ENCODE results near the gene ZBTB6. TPM values are rescaled to one million over a fixed set of nuclear protein-coding genes. Genes with fewer than 3 reads are reported as not detected.

Gene ZBTB6
- total RNA-seq = 10 to 100 TPM in 1 of 2 donors, 1 to 10 TPM in 1; 6.5 to 10.3 TPM

DNA sequence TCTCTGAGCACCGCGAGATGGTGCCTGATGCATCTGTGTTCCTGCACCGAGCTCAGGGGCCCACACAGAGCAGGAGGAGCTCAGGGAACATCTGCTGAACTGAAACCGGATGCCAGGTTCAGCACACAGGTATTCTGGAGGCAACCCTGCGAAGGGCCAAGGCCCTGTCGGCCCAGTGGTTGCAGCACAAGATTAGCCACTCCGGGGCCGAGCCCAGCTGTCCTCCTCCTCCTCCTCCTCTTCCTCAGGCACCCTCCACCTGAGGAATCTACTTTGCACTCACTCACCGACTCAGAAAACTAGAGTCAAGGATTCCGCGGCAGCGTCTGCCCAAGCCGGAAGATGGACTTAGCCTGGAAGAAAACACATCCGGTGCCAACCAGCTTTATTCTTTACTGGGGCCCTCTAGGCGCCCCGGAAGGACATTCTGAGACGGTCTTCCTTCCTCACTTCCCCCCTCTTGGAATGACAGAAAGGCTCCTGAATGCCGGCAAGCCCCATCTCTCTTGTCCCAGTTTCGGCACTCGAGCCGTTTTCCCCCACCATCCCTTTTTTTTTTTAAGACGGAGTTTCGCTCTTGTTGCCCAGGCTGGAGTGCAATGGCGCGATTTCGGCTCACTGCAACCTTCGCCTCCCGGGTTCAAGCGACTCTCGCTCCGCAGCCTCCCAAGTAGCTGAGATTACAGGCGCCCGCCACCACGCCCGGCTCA, at the start of gene ZBTB6:
Gene ZBTB6, minus strand, starts transcription at position 360 of the 710 bp plus-strand sequence. CDS start 1,251 bp downstream, outside the sequence.
- peak; percentile 70 for DNase-seq (ENCODE audit: low spot score)
- Histone ChIP-seq H3K27me3 (replicated peaks; ENCODE audit: insufficient read depth) (no peaks in the 10 kb centered on the region), H3K9me3 (no peaks in the 10 kb centered on the region), H3K4me3 (peak within 1 kb of the TSS; percentile 48 to 62), H3K4me1 (replicated peaks) (no peaks in the 10 kb centered on the region), H3K36me3 (no peaks in the 10 kb centered on the region), H3K27ac (peak within 1 kb of the TSS; percentile 68 to 69)
- TF ChIP-seq, protein P1, sequence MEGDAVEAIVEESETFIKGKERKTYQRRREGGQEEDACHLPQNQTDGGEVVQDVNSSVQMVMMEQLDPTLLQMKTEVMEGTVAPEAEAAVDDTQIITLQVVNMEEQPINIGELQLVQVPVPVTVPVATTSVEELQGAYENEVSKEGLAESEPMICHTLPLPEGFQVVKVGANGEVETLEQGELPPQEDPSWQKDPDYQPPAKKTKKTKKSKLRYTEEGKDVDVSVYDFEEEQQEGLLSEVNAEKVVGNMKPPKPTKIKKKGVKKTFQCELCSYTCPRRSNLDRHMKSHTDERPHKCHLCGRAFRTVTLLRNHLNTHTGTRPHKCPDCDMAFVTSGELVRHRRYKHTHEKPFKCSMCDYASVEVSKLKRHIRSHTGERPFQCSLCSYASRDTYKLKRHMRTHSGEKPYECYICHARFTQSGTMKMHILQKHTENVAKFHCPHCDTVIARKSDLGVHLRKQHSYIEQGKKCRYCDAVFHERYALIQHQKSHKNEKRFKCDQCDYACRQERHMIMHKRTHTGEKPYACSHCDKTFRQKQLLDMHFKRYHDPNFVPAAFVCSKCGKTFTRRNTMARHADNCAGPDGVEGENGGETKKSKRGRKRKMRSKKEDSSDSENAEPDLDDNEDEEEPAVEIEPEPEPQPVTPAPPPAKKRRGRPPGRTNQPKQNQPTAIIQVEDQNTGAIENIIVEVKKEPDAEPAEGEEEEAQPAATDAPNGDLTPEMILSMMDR (IDR thresholded peaks at IDR 0.05) = no peak
- TF ChIP-seq POLR2AphosphoS5 (IDR thresholded peaks at IDR 0.05) = peak; percentile 84
- intact Hi-C loops (cut with DNase I) = no loop called here
- under 1% methylated on average over 35 of the region's 35 CpGs for WGBS

DNA sequence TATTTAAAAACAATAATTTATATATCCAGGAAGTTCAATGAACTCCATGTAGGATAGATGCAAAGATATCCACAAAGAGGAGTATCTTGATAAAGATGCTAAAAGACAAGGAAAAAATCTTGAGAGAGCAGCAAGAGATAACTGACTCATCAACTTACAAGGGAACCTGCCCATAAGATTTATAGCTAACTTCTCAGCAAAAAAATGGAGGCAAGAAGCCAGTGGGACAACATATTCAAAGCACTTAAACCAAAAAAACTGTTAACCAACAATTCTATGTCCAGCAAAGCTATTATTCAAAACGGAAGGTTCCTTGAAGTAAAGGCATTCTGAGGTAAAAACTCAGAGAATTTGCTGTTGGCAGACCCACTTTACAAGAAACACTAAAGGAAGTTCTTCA, 48.0 kb upstream of the ZBTB6 start:
- WGBS = 71% methylated on average over 1 of the region's 1 CpG
- H3K27me3 ChIP-seq (replicated peaks; ENCODE audit: insufficient read depth) = no peaks in the 10 kb centered on the region
- no peaks in the 10 kb centered on the region for H3K4me1 ChIP-seq (replicated peaks)
- H3K27ac ChIP-seq = no peak overlapping the region
- intact Hi-C loops (cut with DNase I) = no loop called here
- no peak for DNase-seq (ENCODE audit: low spot score)
- no peaks in the 10 kb centered on the region for H3K36me3 ChIP-seq
- TF ChIP-seq POLR2AphosphoS5 (IDR thresholded peaks at IDR 0.05) = no peak
- TF ChIP-seq, protein P1 (IDR thresholded peaks at IDR 0.05) = no peak
- TF ChIP-seq POLR2A (IDR thresholded peaks at IDR 0.05) = no peak
- H3K4me3 ChIP-seq = no peak overlapping the region
- H3K9me3 ChIP-seq = no peaks in the 10 kb centered on the region

DNA sequence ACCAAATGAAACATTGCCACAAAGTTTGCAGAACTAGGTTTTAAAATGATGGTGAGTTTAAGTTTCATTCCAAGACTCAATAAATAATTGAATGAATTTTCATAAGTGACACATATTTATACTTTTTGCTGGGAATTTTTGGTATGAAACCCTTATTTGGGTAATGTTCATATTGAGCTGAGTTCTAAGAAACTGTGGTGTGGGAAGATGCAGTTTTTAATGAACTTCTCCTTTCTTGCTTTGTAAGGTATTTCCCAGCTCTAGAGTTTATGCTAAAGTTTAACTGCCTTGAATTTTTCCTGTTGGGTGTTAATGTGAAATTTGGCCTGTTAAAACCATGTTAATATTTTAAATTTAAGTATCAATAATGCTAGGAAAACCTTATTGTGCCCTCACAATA, 42.8 kb upstream of the ZBTB6 start:
- TF ChIP-seq POLR2A (IDR thresholded peaks at IDR 0.05) (no peak), POLR2AphosphoS5 (IDR thresholded peaks at IDR 0.05) (no peak)
- TF ChIP-seq, protein P1 (IDR thresholded peaks at IDR 0.05) = no peak

DNA sequence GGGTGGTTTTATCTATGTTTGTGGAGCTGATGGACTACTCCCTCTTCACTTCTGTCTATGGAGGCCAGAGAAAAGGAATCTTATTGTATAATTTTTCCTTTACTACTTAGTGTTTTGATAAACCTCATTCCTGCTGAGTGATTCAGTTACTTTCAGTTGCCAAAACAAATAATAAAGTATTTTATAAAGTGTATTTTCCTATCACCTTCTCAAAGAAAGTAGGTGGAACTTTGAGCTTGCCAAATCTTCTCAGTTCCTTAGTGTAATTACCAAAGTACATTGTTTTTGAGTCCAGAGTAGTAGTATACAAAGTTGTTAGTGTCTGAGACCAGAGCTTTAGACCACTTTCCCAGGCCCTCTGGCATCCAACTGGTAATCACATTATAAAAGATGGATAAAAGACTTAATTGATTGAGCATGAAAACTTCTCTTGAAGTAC, 41.1 kb upstream of the ZBTB6 start:
- Histone ChIP-seq H3K27me3 (replicated peaks; ENCODE audit: insufficient read depth) (no peaks in the 10 kb centered on the region), H3K4me1 (replicated peaks) (no peaks in the 10 kb centered on the region), H3K9me3 (no peaks in the 10 kb centered on the region), H3K36me3 (no peaks in the 10 kb centered on the region), H3K4me3 (no peak overlapping the region), H3K27ac (no peak overlapping the region)
- intact Hi-C loops (cut with DNase I) = no loop called here
- no peak for DNase-seq (ENCODE audit: low spot score)
- peak; percentile 12 for TF ChIP-seq POLR2AphosphoS5 (IDR thresholded peaks at IDR 0.05)
- no peak for TF ChIP-seq POLR2A (IDR thresholded peaks at IDR 0.05)
- TF ChIP-seq, protein P1 (IDR thresholded peaks at IDR 0.05) = no peak

More for the DNA sequence above, 42.8 kb upstream of the ZBTB6 start:
- H3K4me3 ChIP-seq = no peak overlapping the region
- H3K4me1 ChIP-seq (replicated peaks) = no peaks in the 10 kb centered on the region
- no peaks in the 10 kb centered on the region for H3K27me3 ChIP-seq (replicated peaks; ENCODE audit: insufficient read depth)
- DNase-seq (ENCODE audit: low spot score) = no peak
- H3K36me3 ChIP-seq = no peaks in the 10 kb centered on the region
- H3K9me3 ChIP-seq = no peaks in the 10 kb centered on the region
- intact Hi-C loops (cut with DNase I) = no loop called here
- H3K27ac ChIP-seq = no peak overlapping the region

DNA sequence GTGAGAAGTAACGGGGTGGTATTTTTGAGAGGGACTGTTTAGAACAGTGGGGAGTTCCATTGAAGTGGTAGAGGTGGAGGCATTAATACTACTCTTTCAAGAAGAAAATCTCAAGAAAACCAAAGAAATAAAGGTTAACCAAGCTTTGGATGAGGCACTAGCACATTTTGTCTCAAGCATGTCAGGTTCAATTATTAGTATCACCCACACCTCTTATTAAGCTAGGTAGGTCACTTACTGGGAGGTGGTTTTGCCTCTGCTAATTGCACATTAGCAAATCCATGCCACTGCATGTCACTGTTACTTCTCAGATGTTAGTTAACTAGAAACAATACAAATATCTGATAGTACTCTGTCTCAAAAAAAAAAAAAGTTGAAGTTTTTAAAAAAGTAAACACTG, 37.9 kb upstream of the ZBTB6 start:
- no peak for DNase-seq (ENCODE audit: low spot score)
- Histone ChIP-seq H3K27ac (no peak overlapping the region), H3K9me3 (no peaks in the 10 kb centered on the region), H3K4me1 (replicated peaks) (peaks cover 10% of the 10 kb centered on the region), H3K27me3 (replicated peaks; ENCODE audit: insufficient read depth) (no peaks in the 10 kb centered on the region), H3K36me3 (no peaks in the 10 kb centered on the region), H3K4me3 (no peak overlapping the region)
- no peak for TF ChIP-seq POLR2A (IDR thresholded peaks at IDR 0.05)
- TF ChIP-seq POLR2AphosphoS5 (IDR thresholded peaks at IDR 0.05) = no peak
- TF ChIP-seq, protein P1 (IDR thresholded peaks at IDR 0.05) = no peak
- intact Hi-C loops (cut with DNase I) = no loop called here
- 95% methylated on average over 1 of the region's 1 CpG for WGBS

Data from prostate gland (tissue), 2 donors.